ENCODE data around the gene GTPBP6.

The GTPBP6 gene

GRCh38 chrX:349196-349595 lies 30.6 kb upstream of the GTPBP6 start:
- Histone ChIP-seq H3K79me2 (ENCODE audit: control insufficient read depth, insufficient read depth, low read length) (no peaks in the 10 kb centered on the region), H3K4me2 (ENCODE audit: low read length) (no peak overlapping the region), H3K9ac (ENCODE audit: low read length) (no peak overlapping the region), H3K56ac (ENCODE audit: low read length) (no peak overlapping the region), H3K4me3 (ENCODE audit: low read length) (no peak overlapping the region), H3K4me1 (ENCODE audit: control insufficient read depth, low read depth, low read length) (no peaks in the 10 kb centered on the region), H3K23ac (ENCODE audit: low read length) (no peak overlapping the region), H3K27ac (ENCODE audit: low read depth, low read length) (no peak overlapping the region), H2BK5ac (ENCODE audit: low read length) (no peak overlapping the region), H2BK120ac (ENCODE audit: low read depth, low read length) (no peak overlapping the region), H3K4ac (ENCODE audit: low read depth, low read length) (no peak overlapping the region), H4K8ac (ENCODE audit: low read depth, low read length) (no peak overlapping the region), H3K79me1 (ENCODE audit: low read length) (peaks cover 5% of the 10 kb centered on the region), H3K18ac (ENCODE audit: low read length) (no peak overlapping the region), H2AK5ac (ENCODE audit: low read length) (no peak overlapping the region), H3K36me3 (ENCODE audit: control insufficient read depth, insufficient read depth, low read length) (no peaks in the 10 kb centered on the region), H4K5ac (ENCODE audit: low read length) (no peak overlapping the region), H2BK15ac (replicated peaks; ENCODE audit: low read depth) (no peak overlapping the region), H3K27me3 (ENCODE audit: insufficient read depth, low read length, poor library complexity) (no peaks in the 10 kb centered on the region)
- DNase-seq: no peak
- no CpG with 5 or more reads among the region's 18 CpGs for WGBS (ENCODE audit: extremely low coverage, insufficient coverage, low lambda C conversion rate)

- Histone ChIP-seq H3K4ac (ENCODE audit: low read depth, low read length) (no peak overlapping the region), H2BK5ac (ENCODE audit: low read length) (no peak overlapping the region), H3K23ac (ENCODE audit: low read length) (no peak overlapping the region), H3K27ac (ENCODE audit: low read depth, low read length) (no peak overlapping the region), H3K18ac (ENCODE audit: low read length) (no peak overlapping the region), H3K79me1 (ENCODE audit: low read length) (peaks cover 5% of the 10 kb centered on the region), H2BK120ac (ENCODE audit: low read depth, low read length) (no peak overlapping the region), H3K4me1 (ENCODE audit: control insufficient read depth, low read depth, low read length) (no peaks in the 10 kb centered on the region), H3K27me3 (ENCODE audit: insufficient read depth, low read length, poor library complexity) (no peaks in the 10 kb centered on the region), H3K4me2 (ENCODE audit: low read length) (no peak overlapping the region), H2AK5ac (ENCODE audit: low read length) (no peak overlapping the region), H3K79me2 (ENCODE audit: control insufficient read depth, insufficient read depth, low read length) (no peaks in the 10 kb centered on the region), H4K8ac (ENCODE audit: low read depth, low read length) (no peak overlapping the region), H3K56ac (ENCODE audit: low read length) (no peak overlapping the region), H3K36me3 (ENCODE audit: control insufficient read depth, insufficient read depth, low read length) (no peaks in the 10 kb centered on the region), H4K5ac (ENCODE audit: low read length) (no peak overlapping the region), H3K9ac (ENCODE audit: low read length) (no peak overlapping the region), H2BK15ac (replicated peaks; ENCODE audit: low read depth) (no peak overlapping the region), H3K4me3 (ENCODE audit: low read length) (no peak overlapping the region)
- no peak for DNase-seq
- no CpG with 5 or more reads among the region's 11 CpGs for WGBS (ENCODE audit: extremely low coverage, insufficient coverage, low lambda C conversion rate)
Measured at GRCh38 chrX:348461-349117, 30.0 kb upstream of the GTPBP6 start.

GRCh38 chrX:347351-348117 lies 28.9 kb upstream of the GTPBP6 start:
- Histone ChIP-seq H2BK120ac (ENCODE audit: low read depth, low read length) (no peak overlapping the region), H4K5ac (ENCODE audit: low read length) (no peak overlapping the region), H3K79me2 (ENCODE audit: control insufficient read depth, insufficient read depth, low read length) (no peaks in the 10 kb centered on the region), H3K9ac (ENCODE audit: low read length) (no peak overlapping the region), H3K79me1 (ENCODE audit: low read length) (peaks cover 5% of the 10 kb centered on the region), H2BK15ac (replicated peaks; ENCODE audit: low read depth) (no peak overlapping the region), H2AK5ac (ENCODE audit: low read length) (no peak overlapping the region), H2BK5ac (ENCODE audit: low read length) (no peak overlapping the region), H3K4me3 (ENCODE audit: low read length) (no peak overlapping the region), H3K56ac (ENCODE audit: low read length) (no peak overlapping the region), H3K27me3 (ENCODE audit: insufficient read depth, low read length, poor library complexity) (no peaks in the 10 kb centered on the region), H3K4me1 (ENCODE audit: control insufficient read depth, low read depth, low read length) (no peaks in the 10 kb centered on the region), H3K4ac (ENCODE audit: low read depth, low read length) (no peak overlapping the region), H3K36me3 (ENCODE audit: control insufficient read depth, insufficient read depth, low read length) (no peaks in the 10 kb centered on the region), H3K23ac (ENCODE audit: low read length) (no peak overlapping the region), H4K8ac (ENCODE audit: low read depth, low read length) (no peak overlapping the region), H3K27ac (ENCODE audit: low read depth, low read length) (no peak overlapping the region), H3K18ac (ENCODE audit: low read length) (no peak overlapping the region), H3K4me2 (ENCODE audit: low read length) (no peak overlapping the region)
- WGBS (ENCODE audit: extremely low coverage, insufficient coverage, low lambda C conversion rate): no CpG with 5 or more reads among the region's 59 CpGs
- no peak for DNase-seq

GRCh38 chrX:346034-346813 lies 27.6 kb upstream of the GTPBP6 start:
- no peaks in the 10 kb centered on the region for H3K27me3 ChIP-seq (ENCODE audit: insufficient read depth, low read length, poor library complexity)
- DNase-seq: no peak
- H3K18ac ChIP-seq (ENCODE audit: low read length): no peak overlapping the region
- no peak overlapping the region for H3K4me2 ChIP-seq (ENCODE audit: low read length)
- H4K8ac ChIP-seq (ENCODE audit: low read depth, low read length): no peak overlapping the region
- H3K27ac ChIP-seq (ENCODE audit: low read depth, low read length): no peak overlapping the region
- H3K4me3 ChIP-seq (ENCODE audit: low read length): no peak overlapping the region
- H2AK5ac ChIP-seq (ENCODE audit: low read length): no peak overlapping the region
- H3K4ac ChIP-seq (ENCODE audit: low read depth, low read length): no peak overlapping the region
- H3K4me1 ChIP-seq (ENCODE audit: control insufficient read depth, low read depth, low read length): no peaks in the 10 kb centered on the region
- WGBS (ENCODE audit: extremely low coverage, insufficient coverage, low lambda C conversion rate): no CpG with 5 or more reads among the region's 75 CpGs
- H3K9ac ChIP-seq (ENCODE audit: low read length): no peak overlapping the region
- no peaks in the 10 kb centered on the region for H3K36me3 ChIP-seq (ENCODE audit: control insufficient read depth, insufficient read depth, low read length)
- peaks cover 5% of the 10 kb centered on the region for H3K79me1 ChIP-seq (ENCODE audit: low read length)
- H2BK5ac ChIP-seq (ENCODE audit: low read length): no peak overlapping the region
- no peaks in the 10 kb centered on the region for H3K79me2 ChIP-seq (ENCODE audit: control insufficient read depth, insufficient read depth, low read length)
- H3K56ac ChIP-seq (ENCODE audit: low read length): no peak overlapping the region
- no peak overlapping the region for H2BK120ac ChIP-seq (ENCODE audit: low read depth, low read length)
- no peak overlapping the region for H3K23ac ChIP-seq (ENCODE audit: low read length)
- no peak overlapping the region for H4K5ac ChIP-seq (ENCODE audit: low read length)
- H2BK15ac ChIP-seq (replicated peaks; ENCODE audit: low read depth): no peak overlapping the region

- no peak overlapping the region for H4K5ac ChIP-seq (ENCODE audit: low read length)
- no peak overlapping the region for H2BK15ac ChIP-seq (replicated peaks; ENCODE audit: low read depth)
- no peak overlapping the region for H3K9ac ChIP-seq (ENCODE audit: low read length)
- no peaks in the 10 kb centered on the region for H3K4me1 ChIP-seq (ENCODE audit: control insufficient read depth, low read depth, low read length)
- no peak overlapping the region for H3K56ac ChIP-seq (ENCODE audit: low read length)
- H4K8ac ChIP-seq (ENCODE audit: low read depth, low read length): no peak overlapping the region
- H3K79me1 ChIP-seq (ENCODE audit: low read length): peaks cover 5% of the 10 kb centered on the region
- no peak overlapping the region for H2BK120ac ChIP-seq (ENCODE audit: low read depth, low read length)
- no peak overlapping the region for H3K4ac ChIP-seq (ENCODE audit: low read depth, low read length)
- no peaks in the 10 kb centered on the region for H3K79me2 ChIP-seq (ENCODE audit: control insufficient read depth, insufficient read depth, low read length)
- no peak for DNase-seq
- H3K27ac ChIP-seq (ENCODE audit: low read depth, low read length): no peak overlapping the region
- no CpG with 5 or more reads among the region's 63 CpGs for WGBS (ENCODE audit: extremely low coverage, insufficient coverage, low lambda C conversion rate)
- H3K4me3 ChIP-seq (ENCODE audit: low read length): no peak overlapping the region
- H2BK5ac ChIP-seq (ENCODE audit: low read length): no peak overlapping the region
- H3K18ac ChIP-seq (ENCODE audit: low read length): no peak overlapping the region
- H3K27me3 ChIP-seq (ENCODE audit: insufficient read depth, low read length, poor library complexity): no peaks in the 10 kb centered on the region
- no peaks in the 10 kb centered on the region for H3K36me3 ChIP-seq (ENCODE audit: control insufficient read depth, insufficient read depth, low read length)
- H3K4me2 ChIP-seq (ENCODE audit: low read length): no peak overlapping the region
- H2AK5ac ChIP-seq (ENCODE audit: low read length): no peak overlapping the region
- H3K23ac ChIP-seq (ENCODE audit: low read length): no peak overlapping the region
Measured at GRCh38 chrX:345020-345925, 26.7 kb upstream of the GTPBP6 start.
